Epithelial cell of proximal tubule (primary cell): ENCODE results near the gene RAB30. TPM values are rescaled to one million over a fixed set of nuclear protein-coding genes. Genes with fewer than 3 reads are reported as not detected.

Experiments used
- DNase-seq: peaks from one replicate; pipeline ENCODE4 v3.0.0-alpha.2; 2011; ENCODE audit warnings: low read depth
- H3K4me3 ChIP-seq: 2 replicates; pipeline ENCODE4 v1.5.1; 2011; ENCODE audit warnings: low read depth, mild to moderate bottlenecking, low read length
- CTCF ChIP-seq: conservative IDR thresholded peaks from 2 replicates; pipeline ENCODE4 v1.5.1; 2012; ENCODE audit warnings: low read depth, mild to moderate bottlenecking, low read length
- total RNA-seq: library from RNA; depleted of rRNA; stranded (reverse); fragments of >200 nt; gene quantifications from 2 replicates; pipeline ENCODE4 v1.2.3, GENCODE V29; 2015

RAB30 gene
- total RNA-seq, 1 donor from 2014 or later: 2.8 TPM

GRCh38 chr11:83004746-83005556 lies 66.7 kb downstream of the RAB30 start:
- no peak overlapping the region for H3K4me3 ChIP-seq
- TF ChIP-seq CTCF: no peak
- DNase-seq: no peak

GRCh38 chr11:83002522-83002921 lies 69.2 kb downstream of the RAB30 start:
- TF ChIP-seq CTCF: no peak
- no peak overlapping the region for H3K4me3 ChIP-seq
- DNase-seq: no peak

- no peak overlapping the region for H3K4me3 ChIP-seq
- TF ChIP-seq CTCF: no peak
- DNase-seq: no peak
These were observed 69.6 kb downstream of the RAB30 start for GRCh38 chr11:83002053-83002452.

GRCh38 chr11:83000381-83000780 lies 71.3 kb downstream of the RAB30 start:
- H3K4me3 ChIP-seq: no peak overlapping the region
- TF ChIP-seq CTCF: no peak
- no peak for DNase-seq

GRCh38 chr11:82999232-82999631 lies 72.5 kb downstream of the RAB30 start:
- H3K4me3 ChIP-seq: no peak overlapping the region
- no peak for TF ChIP-seq CTCF
- DNase-seq: no peak

GRCh38 chr11:82998697-82999096 lies 73.0 kb downstream of the RAB30 start:
- TF ChIP-seq CTCF: no peak

GRCh38 chr11:82996966-82997606 lies 74.6 kb downstream of the RAB30 start:
- no peak overlapping the region for H3K4me3 ChIP-seq
- no peak for DNase-seq
- no peak for TF ChIP-seq CTCF

More at GRCh38 chr11:82998697-82999096, 73.0 kb downstream of the RAB30 start:
- DNase-seq: no peak
- no peak overlapping the region for H3K4me3 ChIP-seq
